Measurements from ENCODE around the gene AGPAT3. TPM values are rescaled to one million over a fixed set of nuclear protein-coding genes. Genes with fewer than 3 reads are reported as not detected.
"Not testable (repeated sequence)": the region's sequence is repeated elsewhere in the genome, so short reads cannot be mapped to it uniquely, and the experiment has no call there.

The AGPAT3 gene
- total RNA-seq, 1 donor from 2014 or later = 45.4 TPM

- no peak for TF ChIP-seq CTCF (IDR thresholded peaks at IDR 0.05)
- no peak overlapping the region for H3K4me3 Mint-ChIP-seq (ENCODE audit: unreplicated experiment)
- H3K4me1 Mint-ChIP-seq (ENCODE audit: low read depth) = peaks cover 3% of the 10 kb centered on the region
- peaks cover 13% of the 10 kb centered on the region for H3K36me3 Mint-ChIP-seq (ENCODE audit: low read depth)
- no peaks in the 10 kb centered on the region for H3K27me3 Mint-ChIP-seq (ENCODE audit: low read depth)
- H3K27ac Mint-ChIP-seq (ENCODE audit: unreplicated experiment) = no peak overlapping the region
- peaks cover 7% of the 10 kb centered on the region for H3K9me3 Mint-ChIP-seq (ENCODE audit: low read depth)
- DNase-seq (ENCODE audit: low spot score) = no peak
Observed at GRCh38 chr21:43893536-43894205, 28.6 kb downstream of the AGPAT3 start.

GRCh38 chr21:43894206-43894577 lies 29.2 kb downstream of the AGPAT3 start:
- Mint-ChIP-seq H3K9me3 (ENCODE audit: low read depth) (peaks cover 10% of the 10 kb centered on the region), H3K4me1 (ENCODE audit: low read depth) (peaks cover 3% of the 10 kb centered on the region), H3K4me3 (ENCODE audit: unreplicated experiment) (no peak overlapping the region), H3K27me3 (ENCODE audit: low read depth) (no peaks in the 10 kb centered on the region), H3K27ac (ENCODE audit: unreplicated experiment) (no peak overlapping the region), H3K36me3 (ENCODE audit: low read depth) (peaks cover 16% of the 10 kb centered on the region)
- DNase-seq (ENCODE audit: low spot score) = no peak
- TF ChIP-seq CTCF (IDR thresholded peaks at IDR 0.05) = no peak

GRCh38 chr21:43895196-43895595 lies 30.2 kb downstream of the AGPAT3 start:
- Mint-ChIP-seq H3K4me3 (ENCODE audit: unreplicated experiment) (no peak overlapping the region), H3K27me3 (ENCODE audit: low read depth) (no peaks in the 10 kb centered on the region), H3K36me3 (ENCODE audit: low read depth) (peaks cover 18% of the 10 kb centered on the region), H3K27ac (ENCODE audit: unreplicated experiment) (no peak overlapping the region), H3K4me1 (ENCODE audit: low read depth) (peaks cover 3% of the 10 kb centered on the region), H3K9me3 (ENCODE audit: low read depth) (peaks cover 10% of the 10 kb centered on the region)
- TF ChIP-seq CTCF (IDR thresholded peaks at IDR 0.05) = no peak
- no peak for DNase-seq (ENCODE audit: low spot score)

- H3K36me3 Mint-ChIP-seq (ENCODE audit: low read depth) = peaks cover 18% of the 10 kb centered on the region
- H3K4me3 Mint-ChIP-seq (ENCODE audit: unreplicated experiment); H3K9me3 Mint-ChIP-seq (ENCODE audit: low read depth); H3K27me3 Mint-ChIP-seq (ENCODE audit: low read depth); DNase-seq (ENCODE audit: low spot score); H3K27ac Mint-ChIP-seq (ENCODE audit: unreplicated experiment); H3K4me1 Mint-ChIP-seq (ENCODE audit: low read depth): not testable (repeated sequence)
Observed at GRCh38 chr21:43896696-43897299, 31.8 kb downstream of the AGPAT3 start.

- peaks cover 3% of the 10 kb centered on the region for H3K9me3 Mint-ChIP-seq (ENCODE audit: low read depth)
- TF ChIP-seq CTCF (IDR thresholded peaks at IDR 0.05) = no peak
- H3K4me1 Mint-ChIP-seq (ENCODE audit: low read depth) = peaks cover 6% of the 10 kb centered on the region
- no peak overlapping the region for H3K4me3 Mint-ChIP-seq (ENCODE audit: unreplicated experiment)
- H3K36me3 Mint-ChIP-seq (ENCODE audit: low read depth) = peaks cover 10% of the 10 kb centered on the region
- no peaks in the 10 kb centered on the region for H3K27me3 Mint-ChIP-seq (ENCODE audit: low read depth)
- peak; percentile 84 for DNase-seq (ENCODE audit: low spot score)
- no peak overlapping the region for H3K27ac Mint-ChIP-seq (ENCODE audit: unreplicated experiment)
Observed at GRCh38 chr21:43899307-43900077, 34.5 kb downstream of the AGPAT3 start.
